NCI-H526 treated with DMSO at 0.1 percent for 48 hours (cell line): ENCODE measurements around the gene THRB.
"Not testable (repeated sequence)": the region's sequence is repeated elsewhere in the genome, so short reads cannot be mapped to it uniquely, and the experiment has no call there.

Experiments
- DNase-seq: peaks from one replicate; lab custom pipeline; 2025; lab: John Stamatoyannopoulos, UW

THRB gene

GRCh38 chr3:24401811-24402185, 92.9 kb downstream of the THRB start:
- no peak for DNase-seq

GRCh38 chr3:24401090-24401810, 93.4 kb downstream of the THRB start:
- DNase-seq = no peak

- DNase-seq = no peak
These were observed 94.2 kb downstream of the THRB start for GRCh38 chr3:24400450-24400849.

GRCh38 chr3:24400015-24400414, 94.6 kb downstream of the THRB start:
- no peak for DNase-seq

- no peak for DNase-seq
These were observed 95.0 kb downstream of the THRB start for GRCh38 chr3:24399614-24400013.

GRCh38 chr3:24398712-24399111, 95.9 kb downstream of the THRB start:
- not testable (repeated sequence) for DNase-seq

GRCh38 chr3:24396338-24396737, 98.3 kb downstream of the THRB start:
- no peak for DNase-seq

- no peak for DNase-seq
These were observed 99.9 kb downstream of the THRB start for GRCh38 chr3:24394754-24395153.

- no peak for DNase-seq
These were observed 101.3 kb downstream of the THRB start for GRCh38 chr3:24393316-24393715.

GRCh38 chr3:24390169-24391130, 104.2 kb downstream of the THRB start:
- DNase-seq = no peak

GRCh38 chr3:24389108-24390090, 105.3 kb downstream of the THRB start:
- no peak for DNase-seq

- DNase-seq = no peak
These were observed 106.0 kb downstream of the THRB start for GRCh38 chr3:24388611-24389010.

- DNase-seq = no peak
These were observed 106.5 kb downstream of the THRB start for GRCh38 chr3:24388159-24388558.

- no peak for DNase-seq
These were observed 107.2 kb downstream of the THRB start for GRCh38 chr3:24387493-24387892.

GRCh38 chr3:24387000-24387399, 107.7 kb downstream of the THRB start:
- DNase-seq = no peak

- DNase-seq = no peak
These were observed 108.2 kb downstream of the THRB start for GRCh38 chr3:24386458-24386857.

GRCh38 chr3:24385012-24385615, 109.5 kb downstream of the THRB start:
- DNase-seq = no peak

GRCh38 chr3:24382647-24383046, 112.0 kb downstream of the THRB start:
- no peak for DNase-seq

GRCh38 chr3:24379936-24380335, 114.7 kb downstream of the THRB start:
- no peak for DNase-seq

- DNase-seq = no peak
These were observed 116.3 kb downstream of the THRB start for GRCh38 chr3:24378313-24378712.

- DNase-seq = no peak
These were observed 117.2 kb downstream of the THRB start for GRCh38 chr3:24377218-24377993.
